K562 (cell line): ENCODE measurements around the gene CCNQ. TPM values are rescaled to one million over a fixed set of nuclear protein-coding genes. Genes with fewer than 3 reads are reported as not detected.

Experiments
- BRCA1 ChIP-seq, 2 experiments: fragments of 450-650 bp in 1 of 2; sonication (generic) in 1 of 2; formaldehyde crosslinking in 1 of 2; IDR thresholded peaks; 2 replicates each; pipeline versions ENCODE4 v1.5.0 to v1.6.1; 2017 to 2020; ENCODE audit warnings: mild to moderate bottlenecking in 1 of 2, missing genetic modification reagents in 1 of 2
- CBX1 ChIP-seq: sonication (generic); IDR thresholded peaks from 2 replicates; pipeline ENCODE4 v1.6.1; 2016; ENCODE audit warnings: antibody characterized with exemption, low read depth, mild to moderate bottlenecking
- DMBX1 ChIP-seq: fragments of 250-450 bp; sonication (Bioruptor Pico); IDR thresholded peaks from 2 replicates; pipeline ENCODE4 v1.8.0; 2022; ENCODE audit warnings: inconsistent platforms, mild to moderate bottlenecking, moderate library complexity, borderline replicate concordance
- GABPB2 ChIP-seq: fragments of 250-450 bp; sonication (Bioruptor Pico); conservative IDR thresholded peaks from 2 replicates; pipeline ENCODE4 v1.5.1; 2021; ENCODE audit warnings: mild to moderate bottlenecking
- HNRNPLL ChIP-seq: fragments of 200-400 bp; formaldehyde crosslinking; IDR thresholded peaks from 2 replicates; pipeline ENCODE4 v1.6.1; 2017; ENCODE audit warnings: low read length, low read depth, mild to moderate bottlenecking; ENCODE audit not compliant: poor library complexity, severe bottlenecking
- ILK ChIP-seq: fragments of 450-650 bp; IDR thresholded peaks from 2 replicates; pipeline ENCODE4 v1.6.1; 2016; ENCODE audit warnings: missing genetic modification characterization, low read depth, mild to moderate bottlenecking, missing compliant biosample characterization, moderate library complexity, borderline replicate concordance
- MYBL2 ChIP-seq, 2 experiments: fragments of 450-650 bp in 1 of 2; sonication (generic) in 1 of 2; formaldehyde crosslinking in 1 of 2; IDR thresholded peaks; 2 replicates each; pipeline versions ENCODE4 v1.6.1 to v1.8.1; 2017 to 2022; ENCODE audit warnings: borderline replicate concordance in 1 of 2, inconsistent platforms in 1 of 2, low read depth in 1 of 2, mild to moderate bottlenecking in 1 of 2, missing genetic modification reagents in 1 of 2, moderate library complexity in 1 of 2
- NFE2 ChIP-seq: IDR thresholded peaks from 2 replicates; pipeline ENCODE4 v1.6.1; 2014; ENCODE audit warnings: antibody characterized with exemption, low read depth
- PHF8 ChIP-seq: fragments of 200-600 bp; sonication (generic); IDR thresholded peaks from 2 replicates; pipeline ENCODE4 v1.6.1; 2012; ENCODE audit warnings: mixed run types, mild to moderate bottlenecking, inconsistent platforms, low read length, moderate library complexity, borderline replicate concordance
- RAD21 ChIP-seq, 2 experiments: fragments of 250-450 bp in 1 of 2; fragments of 450-650 bp in 1 of 2; sonication (Bioruptor Pico) in 1 of 2; formaldehyde crosslinking in 1 of 2; IDR thresholded peaks in 1 of 2; conservative IDR thresholded peaks in 1 of 2; 2 replicates each; pipeline versions ENCODE4 v1.4.0 to v1.8.0; 2020 to 2022; ENCODE audit warnings: mild to moderate bottlenecking in 2 of 2, moderate library complexity in 1 of 2
- SP2 ChIP-seq: IDR thresholded peaks from 2 replicates; pipeline ENCODE4 v1.6.1; 2011; ENCODE audit warnings: mild to moderate bottlenecking, low read depth, low read length, moderate library complexity; ENCODE audit not compliant: poor library complexity, severe bottlenecking; ENCODE audit errors: extremely low read depth
- SRF ChIP-seq, 2 experiments: fragments of 250-450, 450-650 bp in 1 of 2; sonication (Bioruptor Pico) in 1 of 2; sonication (generic) in 1 of 2; formaldehyde crosslinking; IDR thresholded peaks; 2 replicates each; pipeline versions ENCODE4 v1.5.0 to v1.5.1; 2020 to 2022; ENCODE audit warnings: mild to moderate bottlenecking in 1 of 2, missing genetic modification reagents in 1 of 2
- STAT5B ChIP-seq: fragments of 250-450 bp; sonication (Bioruptor Pico); IDR thresholded peaks from 2 replicates; pipeline ENCODE4 v1.8.0; 2021; ENCODE audit warnings: mild to moderate bottlenecking, inconsistent platforms
- XRCC4 ChIP-seq: IDR thresholded peaks from one replicate; pipeline ENCODE4 v1.6.1; 2011; ENCODE audit not compliant: insufficient read depth, insufficient read length; ENCODE audit errors: extremely low read depth
- YBX1 ChIP-seq: fragments of 450-650 bp; IDR thresholded peaks from 2 replicates; pipeline ENCODE4 v1.7.1; 2016; ENCODE audit warnings: mild to moderate bottlenecking
- ZNF311 ChIP-seq: fragments of 250-450 bp; sonication (Bioruptor Pico); IDR thresholded peaks from 2 replicates; pipeline ENCODE4 v1.4.0; 2020; ENCODE audit warnings: mild to moderate bottlenecking, moderate library complexity
- ZNF507 ChIP-seq: conservative IDR thresholded peaks from 2 replicates; pipeline ENCODE4 v1.6.1; 2017; ENCODE audit warnings: missing genetic modification characterization, missing compliant biosample characterization
- ZNF561 ChIP-seq: fragments of 450-650 bp; formaldehyde crosslinking; conservative IDR thresholded peaks from 2 replicates; pipeline ENCODE4 v1.4.0; 2020; ENCODE audit warnings: mild to moderate bottlenecking, moderate library complexity
- ZNF764 ChIP-seq: fragments of 250-450 bp; sonication (Bioruptor Pico); IDR thresholded peaks from 2 replicates; pipeline ENCODE4 v1.4.0; 2020; ENCODE audit warnings: low read depth, mild to moderate bottlenecking, moderate library complexity
- polyA plus RNA-seq, 8 experiments: library from polyadenylated mRNA; depleted of rRNA in 4 of 8; stranded (reverse) in 5 of 8; unstranded in 3 of 8; fragments of >200 nt; fragmentation: Nextera tagmentation in 2 of 8; fragmentation: Illumina TruSeq in 1 of 8; extraction: Ambion mirVana in 2 of 8; extraction: Trizol in 1 of 8; gene quantifications; 2 replicates each; pipeline versions ENCODE4 v1.2.1 to v1.2.3, GENCODE V29; 2011 to 2014; ENCODE audit warnings: inconsistent platforms in 1 of 8, missing spikeins in 1 of 8
- total RNA-seq, 7 experiments: library from RNA; depleted of rRNA in 6 of 7; stranded (reverse); fragments of >200 nt in 6 of 7; fragmentation: Illumina TruSeq in 2 of 7; extraction: Trizol in 2 of 7; gene quantifications; 2 replicates each; pipeline versions ENCODE4 v1.2.1 to v1.2.3, GENCODE V29; 2011 to 2021; ENCODE audit warnings: low replicate concordance in 1 of 7
- TF ChIP-seq, protein P1 (sequence below): fragments of 450-650 bp; conservative IDR thresholded peaks from 2 replicates; pipeline ENCODE4 v1.6.1; 2016; ENCODE audit warnings: missing genetic modification characterization, low read depth, mild to moderate bottlenecking, control low read depth, missing compliant biosample characterization
- TF ChIP-seq, protein P2 (sequence below): fragments of 450-650 bp; IDR thresholded peaks from 2 replicates; pipeline ENCODE4 v1.6.1; 2016; ENCODE audit warnings: low read depth, mild to moderate bottlenecking, moderate library complexity
- TF ChIP-seq, protein P3 (sequence below): fragments of 450-650 bp; conservative IDR thresholded peaks from 2 replicates; pipeline ENCODE4 v1.6.1; 2016; ENCODE audit warnings: missing genetic modification characterization, low read depth, mild to moderate bottlenecking, missing compliant biosample characterization, moderate library complexity
- TF ChIP-seq, protein P4 (sequence below): fragments of 250-450 bp; sonication (Bioruptor Pico); IDR thresholded peaks from 2 replicates; pipeline ENCODE4 v1.8.0; 2021; ENCODE audit warnings: moderate library complexity, mild to moderate bottlenecking, inconsistent platforms

Gene CCNQ
- total and polyA plus RNA-seq, 9 of the 15 experiments (the other 6 are each of a cell fraction or from before 2014, with no cell fraction given) = 0.92 to 53.8 (median 25.3) TPM

DNA sequence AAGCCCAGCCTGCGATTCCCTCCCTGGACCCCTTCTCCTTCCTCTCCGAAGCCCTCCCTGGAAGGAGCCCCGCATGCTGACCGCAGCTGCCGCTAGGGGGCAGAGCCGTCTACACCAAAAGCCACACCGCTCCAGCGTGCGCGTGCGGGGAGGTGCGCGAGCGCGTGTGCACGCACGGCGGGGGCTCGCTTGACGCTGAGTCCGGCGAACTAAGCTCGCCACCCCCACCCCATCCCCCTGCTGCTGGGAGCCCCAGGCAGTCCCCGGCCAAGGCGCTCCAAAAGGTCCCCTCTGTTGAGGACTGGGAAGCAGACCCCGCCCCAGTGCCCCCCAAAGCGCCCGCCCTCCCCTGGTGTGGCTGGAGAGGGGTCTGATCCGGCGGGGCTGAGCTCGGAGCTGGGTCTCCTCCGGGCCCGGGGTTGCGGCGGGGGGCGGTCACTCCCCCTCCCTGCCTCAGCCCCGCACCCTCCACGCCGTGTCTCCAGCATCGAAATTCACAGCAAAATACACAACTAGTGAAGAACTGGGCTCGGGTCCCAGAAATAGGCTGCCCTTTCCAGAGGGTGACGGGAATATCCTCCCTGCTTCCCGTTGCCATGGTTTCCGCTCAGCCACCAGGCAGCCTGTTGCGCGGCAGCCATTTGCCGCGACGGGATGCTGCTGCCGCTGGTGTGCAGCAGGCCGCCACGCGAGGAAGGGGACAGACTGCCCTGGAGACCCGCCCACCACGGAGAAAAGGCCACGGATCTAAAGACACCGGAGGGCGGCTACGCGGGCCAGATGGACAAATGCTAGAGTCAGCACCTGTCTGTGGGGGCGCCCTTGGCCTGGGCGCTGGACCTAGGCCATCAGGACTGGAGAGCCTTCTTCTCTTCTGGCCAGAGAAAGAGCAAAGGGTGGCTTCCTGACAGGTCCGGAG is 11.2 kb upstream of the CCNQ start (continued):
- TF ChIP-seq, protein P1, sequence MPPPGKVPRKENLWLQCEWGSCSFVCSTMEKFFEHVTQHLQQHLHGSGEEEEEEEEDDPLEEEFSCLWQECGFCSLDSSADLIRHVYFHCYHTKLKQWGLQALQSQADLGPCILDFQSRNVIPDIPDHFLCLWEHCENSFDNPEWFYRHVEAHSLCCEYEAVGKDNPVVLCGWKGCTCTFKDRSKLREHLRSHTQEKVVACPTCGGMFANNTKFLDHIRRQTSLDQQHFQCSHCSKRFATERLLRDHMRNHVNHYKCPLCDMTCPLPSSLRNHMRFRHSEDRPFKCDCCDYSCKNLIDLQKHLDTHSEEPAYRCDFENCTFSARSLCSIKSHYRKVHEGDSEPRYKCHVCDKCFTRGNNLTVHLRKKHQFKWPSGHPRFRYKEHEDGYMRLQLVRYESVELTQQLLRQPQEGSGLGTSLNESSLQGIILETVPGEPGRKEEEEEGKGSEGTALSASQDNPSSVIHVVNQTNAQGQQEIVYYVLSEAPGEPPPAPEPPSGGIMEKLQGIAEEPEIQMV = no peak
- no peak for TF ChIP-seq ZNF764 (CRISPR knock-in tag)
- TF ChIP-seq HNRNPLL = no peak
- TF ChIP-seq ZNF561 (CRISPR knock-in tag) = no peak
- TF ChIP-seq, protein P2, sequence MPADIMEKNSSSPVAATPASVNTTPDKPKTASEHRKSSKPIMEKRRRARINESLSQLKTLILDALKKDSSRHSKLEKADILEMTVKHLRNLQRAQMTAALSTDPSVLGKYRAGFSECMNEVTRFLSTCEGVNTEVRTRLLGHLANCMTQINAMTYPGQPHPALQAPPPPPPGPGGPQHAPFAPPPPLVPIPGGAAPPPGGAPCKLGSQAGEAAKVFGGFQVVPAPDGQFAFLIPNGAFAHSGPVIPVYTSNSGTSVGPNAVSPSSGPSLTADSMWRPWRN = no peak
- TF ChIP-seq ILK (tag) = no peak
- no peak for TF ChIP-seq NFE2
- no peak for TF ChIP-seq ZNF311
- TF ChIP-seq MYBL2 (IDR thresholded peaks at IDR 0.05; ENCODE audit: low read depth) = no peak
- no peak for TF ChIP-seq MYBL2 (CRISPR knock-in tag; IDR thresholded peaks at IDR 0.05; ENCODE audit: borderline replicate concordance)
- no peak for TF ChIP-seq SP2
- no peak for TF ChIP-seq BRCA1 (IDR thresholded peaks at IDR 0.05)
- no peak for TF ChIP-seq BRCA1 (CRISPR knock-in tag; IDR thresholded peaks at IDR 0.05)
- no peak for TF ChIP-seq DMBX1
- TF ChIP-seq SRF (CRISPR knock-in tag; IDR thresholded peaks at IDR 0.05) = peak in 1 of 2 experiments; percentile 74; a peak in 1 of 4 replicates
- TF ChIP-seq, protein P3, sequence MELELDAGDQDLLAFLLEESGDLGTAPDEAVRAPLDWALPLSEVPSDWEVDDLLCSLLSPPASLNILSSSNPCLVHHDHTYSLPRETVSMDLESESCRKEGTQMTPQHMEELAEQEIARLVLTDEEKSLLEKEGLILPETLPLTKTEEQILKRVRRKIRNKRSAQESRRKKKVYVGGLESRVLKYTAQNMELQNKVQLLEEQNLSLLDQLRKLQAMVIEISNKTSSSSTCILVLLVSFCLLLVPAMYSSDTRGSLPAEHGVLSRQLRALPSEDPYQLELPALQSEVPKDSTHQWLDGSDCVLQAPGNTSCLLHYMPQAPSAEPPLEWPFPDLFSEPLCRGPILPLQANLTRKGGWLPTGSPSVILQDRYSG = no peak
- TF ChIP-seq GABPB2 (CRISPR knock-in tag) = no peak
- TF ChIP-seq ZNF507 = no peak
- no peak for TF ChIP-seq STAT5B (CRISPR knock-in tag)
- TF ChIP-seq, protein P4, sequence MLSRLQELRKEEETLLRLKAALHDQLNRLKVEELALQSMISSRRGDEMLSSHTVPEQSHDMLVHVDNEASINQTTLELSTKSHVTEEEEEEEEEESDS = no peak
- no peak for TF ChIP-seq CBX1
- no peak; the same call in 1 of the 2 replicates for TF ChIP-seq PHF8
- TF ChIP-seq RAD21 (CRISPR knock-in tag; conservative IDR thresholded peaks at IDR 0.05 in 1 of 2, IDR thresholded peaks at IDR 0.05 in 1 of 2) = peak; percentile 38 to 69
- TF ChIP-seq YBX1 = no peak
- TF ChIP-seq XRCC4 = no peak
